Astrocyte of the hippocampus (primary cell): ENCODE data around the gene GART.
A peak's percentile ranks its signal among the peaks of the same experiment; 100 is the strongest.
"Not testable (repeated sequence)": the region's sequence is repeated elsewhere in the genome, so short reads cannot be mapped to it uniquely, and the experiment has no call there.

Experiments used
- DNase-seq: peaks from one replicate; pipeline ENCODE4 v3.0.0; 2011; ENCODE audit warnings: low read depth, low spot score

GART gene

DNA sequence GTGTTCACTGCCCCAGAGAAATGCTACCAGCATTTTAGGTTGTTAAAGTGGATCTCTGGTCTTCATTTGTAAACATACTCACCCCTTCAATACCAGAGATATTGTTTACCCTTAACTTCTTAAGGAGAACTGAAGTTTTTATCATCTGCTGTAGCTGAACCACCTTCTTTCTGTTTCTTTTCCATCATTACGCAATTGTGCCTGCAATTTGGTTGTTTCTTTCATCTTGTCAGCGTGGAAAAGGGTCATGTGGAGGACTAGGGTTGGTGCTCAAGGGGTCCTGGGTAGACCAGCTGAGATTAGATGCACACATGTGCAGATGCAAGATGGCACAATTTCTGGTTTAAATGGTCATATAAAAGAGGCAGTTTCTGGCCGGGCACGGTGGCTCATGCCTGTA lies 23.0 kb downstream of the GART start:
- no peak for DNase-seq

DNA sequence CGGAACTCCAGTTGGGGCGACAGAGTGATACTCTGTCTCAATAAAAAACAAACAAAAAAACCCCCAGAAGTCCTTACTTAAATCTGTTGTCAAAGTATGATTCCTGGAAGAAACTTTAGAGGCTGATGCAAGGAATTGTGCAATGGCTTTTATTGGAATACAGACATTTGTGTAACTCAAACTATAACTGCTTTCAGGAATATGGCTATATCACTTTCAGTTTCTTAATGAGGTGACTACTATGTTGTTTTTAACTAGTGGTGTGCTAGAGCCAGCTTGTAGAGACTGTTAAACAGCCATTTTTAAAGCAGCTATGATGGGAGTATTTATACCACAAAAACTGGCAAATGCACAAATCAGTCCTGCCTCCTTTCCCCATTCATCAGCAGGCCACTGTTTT lies 27.7 kb downstream of the GART start:
- DNase-seq = no peak

DNA sequence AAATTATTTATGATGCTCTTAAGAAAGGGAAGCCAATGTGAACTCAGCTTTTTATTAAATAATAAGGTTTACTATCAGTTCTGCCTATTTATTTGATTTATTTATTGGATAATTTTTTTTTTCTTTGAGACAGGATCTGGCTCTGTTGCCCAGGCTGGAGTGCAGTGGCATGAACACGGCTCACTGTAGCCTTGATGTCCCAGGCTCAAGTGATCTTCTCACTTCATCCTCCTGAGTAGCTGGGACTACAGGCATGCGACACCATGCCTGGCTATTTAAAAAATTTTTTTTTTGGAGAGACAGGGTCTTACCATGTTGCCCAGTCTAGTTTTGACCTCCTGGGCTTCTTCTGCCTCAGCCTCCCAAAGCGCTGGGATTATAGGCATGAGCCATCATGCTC lies 29.4 kb downstream of the GART start:
- no peak for DNase-seq

DNA sequence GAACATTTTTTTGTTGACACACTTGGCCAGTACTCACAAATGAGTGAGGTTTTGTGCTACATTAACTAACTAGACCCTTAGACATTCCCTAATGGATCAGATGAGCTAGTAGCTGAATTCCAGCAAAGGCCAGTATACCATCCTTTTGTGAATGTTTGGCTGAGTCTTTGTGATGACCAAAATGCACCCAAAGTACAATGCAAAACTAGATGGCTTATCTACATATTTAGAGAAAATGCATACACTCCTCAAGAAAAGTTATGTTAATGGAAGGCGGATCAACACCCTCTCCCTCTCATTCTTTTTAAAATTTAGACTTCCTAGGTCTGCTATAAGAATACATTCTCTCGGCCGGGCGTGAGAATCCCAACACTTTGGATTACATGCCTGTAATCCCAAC lies 30.3 kb downstream of the GART start:
- no peak for DNase-seq

DNA sequence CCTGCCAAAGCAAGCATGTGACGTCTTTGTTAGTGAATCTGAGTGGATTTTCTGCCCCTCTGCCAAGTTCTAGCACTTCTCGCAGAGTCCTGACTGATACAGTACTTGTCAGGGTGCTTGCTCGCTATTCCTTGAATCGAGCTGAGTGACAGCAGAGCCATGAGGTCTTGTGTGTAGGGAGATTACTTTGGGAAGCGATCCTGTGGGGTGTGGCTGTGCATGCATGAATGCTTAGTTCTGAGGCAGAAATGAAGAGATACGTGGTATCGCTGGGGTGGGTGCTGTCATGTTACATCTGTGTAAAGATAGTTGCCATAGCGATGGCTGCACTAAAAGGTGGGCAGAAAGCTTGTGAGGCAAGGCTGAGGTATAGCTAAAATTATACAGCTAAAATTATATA lies 31.1 kb downstream of the GART start:
- no peak for DNase-seq

DNA sequence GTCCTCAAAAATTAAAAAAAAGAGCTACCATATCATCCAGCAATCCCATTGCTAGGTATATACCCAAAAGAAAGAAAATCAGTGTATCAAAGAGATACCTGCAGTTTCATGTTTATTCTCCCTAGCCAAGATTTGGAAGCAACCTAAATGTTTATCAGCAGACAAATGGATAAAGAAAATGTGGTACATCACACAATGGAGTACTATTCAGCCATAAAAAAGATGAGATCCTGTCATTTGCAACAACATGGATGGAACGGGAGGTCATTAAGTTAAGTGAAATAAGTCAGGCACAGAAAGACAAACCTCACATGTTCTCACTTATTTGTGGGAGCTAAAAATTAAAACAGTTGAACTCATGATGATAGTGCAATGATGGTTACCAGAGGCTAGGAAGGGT lies 34.9 kb downstream of the GART start:
- DNase-seq = not testable (repeated sequence)

DNA sequence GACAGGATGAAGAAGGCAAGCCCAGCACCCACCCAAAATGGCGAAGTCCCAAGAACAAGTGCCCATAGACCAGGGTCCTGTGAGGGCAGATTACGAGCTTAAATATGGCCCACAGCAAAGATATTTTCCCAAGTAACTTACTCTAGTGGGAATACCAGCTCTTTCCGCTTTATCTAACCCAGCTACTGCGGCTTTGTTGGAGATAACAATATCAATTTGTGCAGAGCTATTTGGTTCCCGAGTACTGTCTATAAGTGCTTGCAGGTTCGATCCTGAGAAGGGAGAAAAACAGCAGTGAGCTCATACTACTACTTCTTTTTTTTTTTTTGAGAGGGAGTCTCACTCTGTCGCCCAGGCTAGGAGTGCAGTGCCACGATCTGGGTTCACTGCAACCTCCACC lies 36.1 kb downstream of the GART start:
- DNase-seq = no peak

DNA sequence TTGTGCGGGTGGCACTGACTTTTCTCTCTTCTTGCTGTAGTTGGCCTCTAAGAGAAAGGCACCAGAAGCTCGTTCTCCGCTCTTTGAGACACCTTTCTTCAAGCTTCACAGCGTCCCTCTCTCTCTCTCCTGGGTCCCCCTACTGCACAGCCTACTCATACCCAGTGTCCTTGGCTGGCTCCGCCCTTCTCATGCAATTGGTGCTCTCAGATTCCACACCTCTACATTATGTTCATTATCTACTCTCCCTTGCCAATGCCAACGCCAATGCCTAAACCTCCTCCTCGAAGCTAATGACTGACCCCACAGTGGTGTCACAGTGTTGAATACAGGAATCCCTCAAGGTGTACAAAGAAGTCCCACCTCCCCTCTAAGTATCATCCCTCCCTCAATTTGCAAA lies 45.6 kb downstream of the GART start:
- no peak for DNase-seq

DNA sequence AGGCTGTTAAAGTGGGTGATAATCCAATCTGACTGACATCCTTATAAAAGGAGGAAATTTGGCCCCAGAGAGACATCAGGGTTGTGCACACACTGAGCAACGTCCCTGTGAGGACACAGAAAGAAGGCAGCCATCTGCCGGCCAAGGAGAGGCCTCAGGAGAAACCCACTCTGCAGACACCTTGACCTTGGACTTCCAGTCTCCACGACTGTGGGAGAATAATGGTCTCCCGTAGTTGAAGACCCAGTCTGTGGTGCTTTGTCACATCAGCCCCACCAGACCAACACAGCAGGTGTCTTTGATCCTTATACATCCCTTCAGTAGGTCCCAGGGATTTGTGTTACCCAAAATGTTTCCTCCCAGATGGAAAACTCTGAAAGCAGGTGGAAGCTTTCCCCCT lies 46.2 kb downstream of the GART start:
- DNase-seq = no peak

DNA sequence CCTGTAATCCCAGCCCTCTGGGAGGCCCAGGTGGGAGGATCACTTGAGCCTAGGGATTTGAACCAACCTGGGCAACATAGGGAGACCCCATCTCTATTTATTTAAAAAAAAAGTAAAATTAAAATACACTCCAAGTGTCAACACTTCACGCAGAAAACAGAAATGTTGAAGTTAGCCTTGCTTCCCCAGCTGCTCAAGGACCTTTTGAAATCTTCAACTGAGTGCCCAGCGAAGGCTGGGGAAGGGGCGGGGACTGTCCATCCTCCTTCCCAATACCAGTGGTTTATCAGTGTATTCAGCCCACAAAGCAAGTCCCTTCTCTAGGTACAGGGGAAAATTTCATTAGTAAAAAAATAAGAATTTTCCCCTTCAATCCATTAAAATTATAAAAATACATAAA lies 48.2 kb downstream of the GART start:
- no peak for DNase-seq

DNA sequence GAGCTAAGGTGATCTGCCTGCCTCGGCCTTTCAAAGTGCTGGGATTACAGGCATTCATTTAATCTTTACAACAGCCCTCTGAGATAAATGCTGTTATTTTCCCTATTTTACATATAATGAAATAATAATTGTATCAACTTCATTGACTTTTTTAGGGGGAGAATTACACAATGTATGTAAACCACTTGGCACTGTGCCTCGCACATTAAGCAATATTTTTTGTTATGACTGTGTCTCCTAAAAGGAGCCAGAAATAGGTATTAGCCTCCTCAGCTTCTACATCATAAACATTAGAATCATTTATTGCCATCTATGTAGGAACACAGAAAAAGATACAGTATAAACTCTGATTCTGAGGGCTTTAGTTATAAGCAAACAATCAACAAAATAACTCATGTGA lies 49.3 kb downstream of the GART start:
- DNase-seq = no peak

DNA sequence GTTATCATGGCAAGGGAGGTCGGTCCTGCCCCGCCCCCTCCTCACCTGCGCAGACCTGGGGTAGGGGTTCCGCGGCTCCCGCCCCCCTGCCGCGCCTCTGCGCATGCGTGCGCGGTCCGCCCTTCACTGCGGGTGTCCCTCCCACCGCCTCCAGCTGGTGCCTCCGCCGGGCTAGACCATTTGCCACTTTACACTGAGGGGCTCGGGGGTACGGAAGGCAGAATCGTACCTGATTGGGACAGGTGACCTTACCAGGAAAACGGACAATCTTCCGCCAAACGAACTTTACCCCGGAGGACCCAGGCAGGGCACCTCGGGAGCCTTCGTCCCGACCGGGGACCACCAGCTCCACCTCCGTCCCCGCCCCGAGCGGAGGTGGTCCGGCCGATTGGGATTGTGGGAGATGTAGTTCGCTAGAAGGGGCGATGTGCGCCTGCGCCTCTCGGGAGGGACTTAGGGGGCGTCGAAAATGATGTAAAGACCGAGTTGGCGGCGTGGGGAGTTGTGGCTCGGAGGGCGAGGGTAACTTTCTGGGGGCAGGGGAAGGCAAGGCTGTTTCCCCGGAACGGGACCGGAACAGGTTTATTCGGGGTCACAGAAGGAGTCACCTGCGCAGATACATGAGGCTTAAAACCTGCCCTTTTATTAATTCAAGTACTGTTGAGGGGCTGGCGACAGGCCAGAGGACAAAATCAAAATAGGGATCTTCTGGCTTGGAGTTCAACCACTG lies 50.4 kb downstream of the GART start, which contains the start of gene DNAJC28:
TSS of gene DNAJC28 (minus strand) at position 344 of the 730 bp plus-strand sequence. CDS start 2,323 bp downstream, outside the sequence.
- peak; percentile 97 for DNase-seq

DNA sequence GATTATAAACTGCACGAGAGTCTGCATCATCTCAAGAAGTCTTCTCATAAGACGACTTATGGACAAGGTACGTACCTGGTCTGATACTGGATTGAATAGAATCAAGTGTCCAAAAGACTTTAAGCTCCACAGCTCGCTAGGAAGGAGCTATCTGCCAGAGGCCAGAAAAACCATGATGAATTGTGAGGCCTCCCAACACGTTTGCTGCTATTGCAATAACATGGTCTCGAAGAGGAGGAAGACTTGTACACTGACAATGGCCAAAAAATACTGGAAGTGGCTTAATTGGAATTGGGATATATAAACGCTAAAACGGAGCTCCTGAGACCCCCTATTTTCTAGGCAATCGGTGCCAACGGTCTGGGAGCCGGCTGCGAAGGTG lies 50.9 kb downstream of the GART start:
- DNase-seq = no peak

DNA sequence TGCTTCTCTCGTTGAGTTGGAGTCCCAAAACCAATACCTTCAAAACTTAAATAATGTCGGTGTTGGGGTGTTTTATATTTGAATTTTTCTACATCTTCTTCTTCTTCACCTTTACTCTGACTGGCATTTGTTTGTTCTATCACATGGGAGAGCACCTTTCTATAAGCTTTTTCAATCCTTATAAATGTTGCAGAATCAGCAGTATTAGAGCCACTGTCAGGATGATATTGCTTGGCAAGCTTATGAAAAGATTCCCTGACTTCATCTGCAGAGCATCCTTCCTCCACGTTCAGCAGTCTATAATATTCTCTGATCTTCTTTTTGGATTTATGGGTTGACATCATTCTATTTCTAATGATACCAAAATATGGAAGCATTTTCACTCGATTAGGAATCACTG lies 53.0 kb downstream of the GART start:
- no peak for DNase-seq

DNA sequence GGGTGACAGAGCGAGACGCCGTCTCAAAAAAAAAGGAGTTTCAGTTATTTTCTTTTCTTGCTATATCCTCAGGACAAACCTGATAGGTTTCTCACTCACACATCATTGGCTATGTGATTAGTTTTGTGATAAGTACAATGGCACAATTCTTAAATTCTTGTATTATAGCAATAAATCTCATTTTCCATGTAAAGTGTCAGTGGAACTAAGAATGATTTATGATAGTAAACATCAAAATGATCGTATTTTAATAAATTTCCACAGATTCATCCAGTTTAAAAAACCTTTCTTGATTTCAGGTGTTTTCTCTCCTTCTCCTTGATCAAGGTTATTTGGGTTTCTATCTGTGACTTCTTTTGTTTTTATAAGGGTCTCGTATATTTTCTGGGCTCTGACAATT lies 53.9 kb downstream of the GART start:
- DNase-seq = no peak

DNA sequence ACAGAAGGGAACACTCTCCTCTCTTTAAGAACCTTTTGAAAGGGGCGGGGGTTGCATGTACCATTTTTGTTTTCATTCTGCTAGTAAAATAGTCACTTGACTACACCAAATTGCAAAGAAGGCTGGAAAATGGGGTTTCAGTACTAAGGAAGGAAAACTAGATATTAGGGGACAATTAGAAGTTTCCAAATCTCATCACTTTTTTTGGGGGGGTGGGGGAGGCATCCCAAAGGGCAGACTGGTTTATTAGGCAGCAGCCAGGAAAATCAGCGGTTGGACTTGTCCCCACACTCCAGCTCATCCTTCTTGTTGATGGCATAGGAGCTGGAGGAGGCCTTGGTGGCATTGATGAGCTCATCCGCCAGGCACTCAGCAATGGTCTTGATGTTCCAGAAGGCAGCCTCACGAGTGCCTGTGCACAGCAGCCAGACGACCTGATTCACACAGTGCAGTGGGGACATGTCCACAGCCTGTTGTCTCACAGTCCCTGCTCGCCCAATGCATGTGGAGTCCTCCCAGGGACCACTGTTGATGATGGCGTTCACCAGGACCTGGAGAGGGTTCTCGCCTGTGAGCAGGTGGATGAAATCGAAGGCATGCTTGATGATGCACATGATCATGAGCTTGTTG lies 60.5 kb downstream of the GART start:
- no peak for DNase-seq

DNA sequence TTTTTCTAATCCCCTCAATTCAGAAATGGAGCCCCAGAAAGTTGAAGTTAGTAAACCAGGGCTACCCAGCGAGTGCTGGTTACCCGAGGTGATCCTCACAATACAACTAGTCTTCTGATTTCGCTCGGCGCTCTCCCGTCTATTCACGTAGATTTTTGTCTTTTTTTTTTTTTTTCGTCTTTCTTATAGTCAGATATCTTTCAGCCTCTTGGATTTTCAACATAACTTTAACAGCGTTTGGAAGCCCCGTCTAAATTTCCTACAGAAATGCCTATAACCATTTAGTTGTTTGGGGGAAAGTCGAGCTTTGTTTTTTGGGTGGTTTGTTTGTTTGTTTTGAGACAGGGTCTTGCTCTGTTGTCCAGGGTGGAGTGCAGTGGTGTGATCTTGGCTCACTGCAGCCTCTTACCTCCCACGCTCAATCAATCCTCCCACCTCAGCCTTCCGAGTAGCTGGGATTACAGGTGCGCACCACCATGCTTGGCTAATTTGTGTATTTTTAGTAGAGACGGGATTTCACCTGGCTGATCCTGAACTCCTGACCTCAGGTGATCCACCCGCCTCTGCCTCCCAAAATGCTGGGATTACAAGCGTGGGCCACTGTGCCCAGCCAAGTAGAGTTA lies 61.3 kb downstream of the GART start:
- no peak for DNase-seq

DNA sequence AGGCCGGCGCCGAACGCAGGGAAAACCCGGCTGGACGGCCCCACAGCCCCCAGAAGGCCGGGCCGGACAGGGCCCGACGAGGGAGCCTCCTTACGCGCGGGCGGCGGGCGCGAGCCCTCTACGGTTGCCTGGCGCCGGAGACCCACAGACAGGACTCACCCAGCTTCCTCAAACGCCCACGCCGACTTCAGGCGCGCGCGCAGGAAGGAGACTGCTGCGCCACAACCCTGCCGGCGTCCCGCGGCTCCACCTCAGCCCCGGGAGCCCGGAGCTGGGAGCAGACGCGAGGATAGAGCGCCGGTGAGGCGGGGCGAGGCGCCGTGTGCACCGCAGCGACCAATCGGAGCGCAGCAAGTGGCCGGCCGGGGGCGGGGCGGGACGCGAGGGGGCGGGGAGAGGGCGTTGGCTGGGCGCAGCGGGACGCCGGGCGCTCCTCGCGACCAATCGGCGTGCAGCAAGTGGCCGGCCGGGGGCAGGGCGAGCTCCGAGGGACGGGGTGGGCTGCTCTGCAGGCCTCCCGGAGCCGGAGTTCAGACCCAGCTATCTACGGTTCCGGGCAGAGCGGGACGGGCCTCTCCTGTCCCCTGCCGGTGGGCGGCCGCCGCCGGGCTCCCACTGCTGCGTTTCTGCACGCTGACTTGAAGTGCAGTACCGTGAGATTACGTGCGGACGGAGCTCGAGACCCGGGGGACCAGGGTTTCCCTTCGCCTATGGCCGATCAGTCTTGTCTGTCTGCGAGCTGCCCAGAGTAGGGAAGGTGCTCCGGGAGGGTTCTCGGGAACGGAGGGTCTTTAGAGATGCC lies 62.0 kb downstream of the GART start, which contains the start of gene TMEM50B:
TSS of gene TMEM50B (minus strand) at position 296 of the 802 bp plus-strand sequence. CDS start 11,089 bp downstream, outside the sequence.
- DNase-seq = peak; percentile 98

DNA sequence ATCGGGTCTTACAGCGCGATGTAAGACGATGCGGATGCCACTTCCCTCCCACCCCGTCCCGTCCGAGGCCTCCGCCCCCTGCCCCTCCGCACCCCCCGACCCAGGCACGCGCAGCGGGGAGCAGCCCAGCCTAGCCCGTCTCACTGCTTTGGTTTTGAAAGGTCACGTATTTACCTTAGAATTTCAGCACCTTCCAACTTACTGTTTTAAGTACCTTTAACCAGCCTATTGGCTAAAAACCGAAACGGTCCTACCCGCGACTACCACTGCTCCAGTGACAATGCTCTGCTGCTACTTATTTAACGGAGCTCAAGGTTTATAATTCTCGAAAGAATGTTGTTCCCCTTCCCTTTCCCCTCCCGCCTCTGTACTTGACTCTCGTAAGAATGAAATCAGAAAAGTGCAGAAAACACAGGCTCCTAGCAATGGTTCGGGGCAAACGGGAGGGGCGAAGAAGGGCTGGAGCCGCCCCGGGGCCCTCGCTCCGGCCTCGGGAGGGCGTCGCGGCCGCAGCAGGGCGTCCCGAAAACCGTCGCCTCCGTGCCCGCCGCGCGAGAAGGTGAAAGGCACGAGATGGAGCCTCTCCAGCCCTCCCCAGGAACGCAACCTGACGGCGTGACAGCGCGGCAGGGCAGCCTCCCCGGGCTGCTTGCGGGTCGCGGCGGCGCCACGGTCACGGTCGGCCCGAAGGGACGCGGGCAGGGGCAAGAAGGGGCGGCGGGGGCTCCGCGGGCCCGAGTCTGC lies 62.8 kb downstream of the GART start:
- DNase-seq = peak; percentile 66

DNA sequence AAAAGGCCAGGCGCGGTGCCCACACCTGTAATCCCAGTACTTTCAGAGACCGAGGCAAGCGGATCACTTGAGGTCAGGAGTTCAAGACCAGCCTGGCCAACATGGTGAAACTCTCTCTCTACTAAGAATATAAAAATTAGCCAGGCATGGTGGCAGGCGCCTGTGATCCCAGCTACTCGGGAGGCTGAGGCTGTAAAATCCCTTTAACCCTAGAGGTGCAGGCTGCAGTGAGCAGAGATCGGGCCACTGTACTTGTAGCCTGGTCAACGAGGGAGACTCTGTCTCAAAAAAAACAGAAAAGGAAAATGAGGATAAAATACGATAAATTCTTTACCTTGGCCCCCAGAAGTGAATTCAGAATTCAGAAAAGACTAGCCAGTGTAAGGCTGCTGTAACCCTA lies 63.7 kb downstream of the GART start:
- DNase-seq = no peak

DNA sequence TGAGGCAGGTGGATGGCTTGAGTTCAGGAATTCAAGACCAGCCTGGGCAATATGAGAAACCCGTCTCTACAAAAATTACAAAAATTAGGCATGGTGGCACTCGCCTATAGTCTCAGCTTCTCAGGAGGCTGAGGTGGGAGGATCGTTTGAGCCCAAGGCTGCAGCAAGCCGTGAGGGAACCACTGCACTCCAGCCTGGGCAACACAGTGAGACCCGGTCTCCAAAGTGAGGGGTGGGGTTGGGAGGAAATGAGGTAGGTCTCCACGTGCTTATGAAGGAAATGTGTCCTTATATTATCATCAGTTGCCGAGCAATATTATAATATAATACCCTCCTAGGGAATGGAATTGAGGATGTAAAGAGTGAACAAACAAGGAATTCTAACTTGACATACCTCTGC lies 64.9 kb downstream of the GART start:
- DNase-seq = no peak
